Thoracic aorta (tissue), 2 donors: ENCODE data around the gene SAMHD1. TPM values are rescaled to one million over a fixed set of nuclear protein-coding genes. Genes with fewer than 3 reads are reported as not detected.

Experiments
- ATAC-seq: fragments of 150-250 bp; one replicate; pipeline ENCODE4 v1.8.0; 2017; ENCODE audit warnings: low read depth; ENCODE audit not compliant: insufficient number of reproducible peaks, low FRiP score
- DNase-seq: peaks from one replicate; pipeline ENCODE4 v3.0.0-alpha.2; 2020; ENCODE audit warnings: low spot score
- H3K27ac ChIP-seq, 2 donors: fragments of 200-600 bp; sonication (generic); 1 replicate in 1 of 2; 2 replicates in 1 of 2; pipeline ENCODE4 v1.5.1; 2016; ENCODE audit warnings: mild to moderate bottlenecking in 2 of 2, moderate library complexity in 2 of 2
- H3K27me3 ChIP-seq: fragments of 200-600 bp; sonication (generic); replicated peaks from 2 replicates; pipeline ENCODE4 v1.6.0; 2016; ENCODE audit warnings: mild to moderate bottlenecking; ENCODE audit not compliant: insufficient read depth
- H3K36me3 ChIP-seq: fragments of 200-600 bp; sonication (generic); one replicate; pipeline ENCODE4 v1.5.1; 2016
- H3K4me1 ChIP-seq, 2 donors: fragments of 200-600 bp; sonication (generic); 1 replicate in 1 of 2; 2 replicates in 1 of 2; pipeline versions ENCODE4 v1.5.1 to v1.6.0; 2016; ENCODE audit warnings: low read depth in 2 of 2, mild to moderate bottlenecking in 1 of 2; ENCODE audit not compliant: control insufficient read depth in 1 of 2
- H3K4me3 ChIP-seq: fragments of 200-600 bp; sonication (generic); 2 replicates; pipeline ENCODE4 v1.5.1; 2016; ENCODE audit warnings: mild to moderate bottlenecking
- H3K9me3 ChIP-seq: fragments of 200-600 bp; sonication (generic); 2 replicates; pipeline ENCODE4 v1.5.1; 2016
- CTCF ChIP-seq: fragments of 200-600 bp; sonication (generic); IDR thresholded peaks from one replicate; pipeline ENCODE4 v1.5.1; 2019; ENCODE audit warnings: antibody characterized with exemption
- total RNA-seq, 2 donors: library from RNA; depleted of rRNA; stranded (reverse); fragments of >200 nt; gene quantifications; one replicate each; pipeline versions ENCODE4 v1.1.0 to v1.2.3, GENCODE V29; 2016

The SAMHD1 gene
- total RNA-seq, 2 donors from 2014 or later, result 229 to 365 TPM

- H3K9me3 ChIP-seq, result no peaks in the 10 kb centered on the region
- no peak overlapping the region for H3K27ac ChIP-seq
- no peak for DNase-seq
- H3K27me3 ChIP-seq, result no peaks in the 10 kb centered on the region
- no peaks in the 10 kb centered on the region for H3K4me1 ChIP-seq
- no peak for TF ChIP-seq CTCF
- no peak overlapping the region for H3K4me3 ChIP-seq
- ATAC-seq, result no peak
- H3K36me3 ChIP-seq, result no peaks in the 10 kb centered on the region
Measured at GRCh38 chr20:36959242-36959641, 7.7 kb upstream of the SAMHD1 start.

GRCh38 chr20:36957875-36958667, 6.6 kb upstream of the SAMHD1 start:
- Histone ChIP-seq H3K4me3 (no peak overlapping the region), H3K4me1 (no peaks in the 10 kb centered on the region), H3K27ac (no peak overlapping the region), H3K9me3 (no peaks in the 10 kb centered on the region), H3K27me3 (no peaks in the 10 kb centered on the region), H3K36me3 (no peaks in the 10 kb centered on the region)
- no peak for ATAC-seq
- no peak for TF ChIP-seq CTCF
- DNase-seq, result no peak

- H3K36me3 ChIP-seq, result no peaks in the 10 kb centered on the region
- no peaks in the 10 kb centered on the region for H3K9me3 ChIP-seq
- no peak for TF ChIP-seq CTCF
- no peak for DNase-seq
- H3K27me3 ChIP-seq, result no peaks in the 10 kb centered on the region
- no peak overlapping the region for H3K4me3 ChIP-seq
- no peaks in the 10 kb centered on the region for H3K4me1 ChIP-seq
- H3K27ac ChIP-seq, result no peak overlapping the region
- no peak for ATAC-seq
Measured at GRCh38 chr20:36956674-36957073, 5.2 kb upstream of the SAMHD1 start.

- Histone ChIP-seq H3K36me3 (no peaks in the 10 kb centered on the region), H3K27ac (no peak overlapping the region), H3K9me3 (no peaks in the 10 kb centered on the region), H3K4me3 (no peak overlapping the region), H3K27me3 (no peaks in the 10 kb centered on the region), H3K4me1 (no peaks in the 10 kb centered on the region)
- no peak for ATAC-seq
- no peak for TF ChIP-seq CTCF
- no peak for DNase-seq
Measured at GRCh38 chr20:36956016-36956415, 4.5 kb upstream of the SAMHD1 start.

- Histone ChIP-seq H3K36me3 (no peaks in the 10 kb centered on the region), H3K27ac (peak overlapping the region in 1 of 2 donors; percentile 86), H3K4me3 (peak overlapping the region; percentile 94), H3K9me3 (no peaks in the 10 kb centered on the region), H3K4me1 (peaks cover 5 to 11% of the 10 kb centered on the region in 2 donors), H3K27me3 (no peaks in the 10 kb centered on the region)
- DNase-seq (no peak), ATAC-seq (no peak)
- TF ChIP-seq CTCF, result no peak
Measured at GRCh38 chr20:36951979-36952738, 651 bp upstream of the SAMHD1 start.
